Inferior parietal cortex (tissue), 1 donor: ENCODE data around the gene KLHL29.

Experiments
- DNase-seq: peaks from one replicate; pipeline ENCODE4 v3.0.0-alpha.2; 2016; ENCODE audit errors: extremely low spot score

KLHL29 gene

GRCh38 chr2:23592061-23592685 is 207.2 kb downstream of the KLHL29 start:
- no peak for DNase-seq

GRCh38 chr2:23592898-23593751 is 208.1 kb downstream of the KLHL29 start:
- DNase-seq, result no peak

- no peak for DNase-seq
Observed at GRCh38 chr2:23593752-23594459, 208.9 kb downstream of the KLHL29 start.

- no peak for DNase-seq
Observed at GRCh38 chr2:23594460-23594825, 209.5 kb downstream of the KLHL29 start.

GRCh38 chr2:23595021-23595420 is 210.0 kb downstream of the KLHL29 start:
- no peak for DNase-seq

- no peak for DNase-seq
Observed at GRCh38 chr2:23595601-23596251, 210.7 kb downstream of the KLHL29 start.

- no peak for DNase-seq
Observed at GRCh38 chr2:23596316-23596885, 211.4 kb downstream of the KLHL29 start.

- DNase-seq, result no peak
Observed at GRCh38 chr2:23597687-23598086, 212.7 kb downstream of the KLHL29 start.

GRCh38 chr2:23599006-23599405 is 214.0 kb downstream of the KLHL29 start:
- DNase-seq, result no peak

- no peak for DNase-seq
Observed at GRCh38 chr2:23599667-23600066, 214.7 kb downstream of the KLHL29 start.

- peak; percentile 41 for DNase-seq
Observed at GRCh38 chr2:23600346-23600745, 215.4 kb downstream of the KLHL29 start.

- DNase-seq, result no peak
Observed at GRCh38 chr2:23601301-23601965, 216.5 kb downstream of the KLHL29 start.

- DNase-seq, result no peak
Observed at GRCh38 chr2:23602116-23602515, 217.1 kb downstream of the KLHL29 start.

GRCh38 chr2:23603156-23603555 is 218.2 kb downstream of the KLHL29 start:
- no peak for DNase-seq

GRCh38 chr2:23603581-23603980 is 218.6 kb downstream of the KLHL29 start:
- DNase-seq, result no peak

GRCh38 chr2:23604731-23605130 is 219.8 kb downstream of the KLHL29 start:
- no peak for DNase-seq

GRCh38 chr2:23605236-23605635 is 220.3 kb downstream of the KLHL29 start:
- no peak for DNase-seq

GRCh38 chr2:23606196-23606595 is 221.2 kb downstream of the KLHL29 start:
- no peak for DNase-seq

- no peak for DNase-seq
Observed at GRCh38 chr2:23606968-23607367, 222.0 kb downstream of the KLHL29 start.

- DNase-seq, result no peak
Observed at GRCh38 chr2:23607925-23608324, 222.9 kb downstream of the KLHL29 start.

- DNase-seq, result no peak
Observed at GRCh38 chr2:23609254-23609653, 224.3 kb downstream of the KLHL29 start.
